Muscle layer of duodenum (tissue), 2 donors: Measurements from ENCODE around the gene TLR1.
"Not testable (repeated sequence)": the region's sequence is repeated elsewhere in the genome, so short reads cannot be mapped to it uniquely, and the experiment has no call there.

Experiments used
- H3K27ac ChIP-seq: one replicate; pipeline ENCODE4 v1.7.0; 2013; ENCODE audit warnings: mild to moderate bottlenecking, low read length
- H3K27me3 ChIP-seq: one replicate; pipeline ENCODE4 v1.7.0; 2013; ENCODE audit warnings: low read depth, mild to moderate bottlenecking, control low read depth, low read length
- H3K36me3 ChIP-seq, 2 donors: one replicate each; pipeline ENCODE4 v1.7.0; 2013; ENCODE audit warnings: low read length in 2 of 2, control low read depth in 1 of 2, mild to moderate bottlenecking in 1 of 2; ENCODE audit not compliant: insufficient read depth in 2 of 2, control insufficient read depth in 1 of 2
- H3K4me1 ChIP-seq, 2 donors: one replicate each; pipeline ENCODE4 v1.7.0; 2013; ENCODE audit warnings: low read length in 2 of 2, mild to moderate bottlenecking in 2 of 2, control low read depth in 1 of 2, moderate library complexity in 1 of 2; ENCODE audit not compliant: insufficient read depth in 2 of 2, control insufficient read depth in 1 of 2
- H3K4me3 ChIP-seq, 2 donors: one replicate each; pipeline ENCODE4 v1.7.0; 2013; ENCODE audit warnings: low read length in 2 of 2, low read depth in 1 of 2, mild to moderate bottlenecking in 1 of 2
- H3K9me3 ChIP-seq, 2 donors: one replicate each; pipeline ENCODE4 v1.7.0; 2013; ENCODE audit warnings: low read length in 2 of 2, control low read depth in 1 of 2, mild to moderate bottlenecking in 1 of 2; ENCODE audit not compliant: control insufficient read depth in 1 of 2
- donor health status: healthy.

TLR1 gene

GRCh38 chr4:38785041-38785790 lies 19.4 kb downstream of the TLR1 start:
- peaks cover 0 to 2% of the 10 kb centered on the region in 2 donors for H3K9me3 ChIP-seq
- no peak overlapping the region for H3K27ac ChIP-seq
- no peaks in the 10 kb centered on the region for H3K4me1 ChIP-seq
- no peak overlapping the region for H3K4me3 ChIP-seq
- H3K36me3 ChIP-seq = no peaks in the 10 kb centered on the region
- H3K27me3 ChIP-seq = no peaks in the 10 kb centered on the region

GRCh38 chr4:38784141-38784540 lies 20.4 kb downstream of the TLR1 start:
- Histone ChIP-seq H3K27ac (no peak overlapping the region), H3K4me1 (no peaks in the 10 kb centered on the region), H3K36me3 (no peaks in the 10 kb centered on the region), H3K9me3 (no peaks in the 10 kb centered on the region), H3K27me3 (no peaks in the 10 kb centered on the region), H3K4me3 (no peak overlapping the region)

GRCh38 chr4:38783109-38783460 lies 21.5 kb downstream of the TLR1 start:
- Histone ChIP-seq H3K27me3 (no peaks in the 10 kb centered on the region), H3K4me3 (no peak overlapping the region), H3K4me1 (no peaks in the 10 kb centered on the region), H3K27ac (no peak overlapping the region), H3K36me3 (no peaks in the 10 kb centered on the region), H3K9me3 (no peaks in the 10 kb centered on the region)

- no peaks in the 10 kb centered on the region for H3K27me3 ChIP-seq
- H3K4me3 ChIP-seq = no peak within 1 kb of the TSS
- no peaks in the 10 kb centered on the region for H3K9me3 ChIP-seq
- H3K4me1 ChIP-seq = no peaks in the 10 kb centered on the region
- no peaks in the 10 kb centered on the region for H3K36me3 ChIP-seq
- no peak within 1 kb of the TSS for H3K27ac ChIP-seq
These were observed 22.0 kb downstream of the TLR1 start, which contains the start of gene TLR10 for GRCh38 chr4:38782452-38783108. TLR10 (minus strand) TSS chr4:38782990; CDS start chr4:38775590, 7,400 bp downstream.

GRCh38 chr4:38781854-38782261 lies 22.7 kb downstream of the TLR1 start:
- Histone ChIP-seq H3K27me3 (no peaks in the 10 kb centered on the region), H3K36me3 (no peaks in the 10 kb centered on the region), H3K4me1 (no peaks in the 10 kb centered on the region), H3K27ac (no peak overlapping the region), H3K4me3 (no peak overlapping the region), H3K9me3 (no peaks in the 10 kb centered on the region)

- Histone ChIP-seq H3K27ac (no peak overlapping the region), H3K27me3 (no peaks in the 10 kb centered on the region), H3K4me1 (no peaks in the 10 kb centered on the region), H3K36me3 (no peaks in the 10 kb centered on the region), H3K4me3 (no peak overlapping the region), H3K9me3 (no peaks in the 10 kb centered on the region)
These were observed 23.6 kb downstream of the TLR1 start for GRCh38 chr4:38780833-38781484.

GRCh38 chr4:38779790-38780189 lies 24.8 kb downstream of the TLR1 start:
- Histone ChIP-seq H3K9me3 (peaks cover 0 to 2% of the 10 kb centered on the region in 2 donors), H3K27me3 (no peaks in the 10 kb centered on the region), H3K4me3 (no peak overlapping the region), H3K27ac (no peak overlapping the region), H3K36me3 (no peaks in the 10 kb centered on the region), H3K4me1 (no peaks in the 10 kb centered on the region)

GRCh38 chr4:38777925-38778324 lies 26.7 kb downstream of the TLR1 start:
- not testable (repeated sequence) for H3K36me3 ChIP-seq, H3K27ac ChIP-seq, H3K4me3 ChIP-seq, H3K9me3 ChIP-seq, H3K4me1 ChIP-seq, H3K27me3 ChIP-seq

- peaks cover 0 to 2% of the 10 kb centered on the region in 2 donors for H3K9me3 ChIP-seq
- H3K4me1 ChIP-seq = no peaks in the 10 kb centered on the region
- no peaks in the 10 kb centered on the region for H3K27me3 ChIP-seq
- no peaks in the 10 kb centered on the region for H3K36me3 ChIP-seq
- no peak overlapping the region for H3K27ac ChIP-seq
- no peak overlapping the region for H3K4me3 ChIP-seq
These were observed 29.3 kb downstream of the TLR1 start for GRCh38 chr4:38775326-38775725.

- Histone ChIP-seq H3K36me3 (no peaks in the 10 kb centered on the region), H3K27me3 (no peaks in the 10 kb centered on the region), H3K9me3 (peaks cover 0 to 2% of the 10 kb centered on the region in 2 donors), H3K27ac (no peak overlapping the region), H3K4me1 (no peaks in the 10 kb centered on the region), H3K4me3 (no peak overlapping the region)
These were observed 30.2 kb downstream of the TLR1 start for GRCh38 chr4:38774181-38774955.

- H3K36me3 ChIP-seq, H3K27me3 ChIP-seq, H3K27ac ChIP-seq, H3K4me1 ChIP-seq, H3K9me3 ChIP-seq, H3K4me3 ChIP-seq: not testable (repeated sequence)
These were observed 34.3 kb downstream of the TLR1 start for GRCh38 chr4:38770281-38770680.
